ENCODE data around the gene STX4.

Gene STX4

GRCh38 chr16:31008149-31008548 is 25.2 kb upstream of the STX4 start:
- H3K9ac ChIP-seq (ENCODE audit: low read depth, low read length, poor library complexity, severe bottlenecking): no peak overlapping the region
- H3K4me1 ChIP-seq (ENCODE audit: insufficient read depth, low read length, poor library complexity, severe bottlenecking): peaks cover 5% of the 10 kb centered on the region

GRCh38 chr16:31008551-31008950 is 24.8 kb upstream of the STX4 start:
- H3K9me3 ChIP-seq (ENCODE audit: insufficient read depth, low read depth, low read length): no peaks in the 10 kb centered on the region
- no peak overlapping the region for H3K9ac ChIP-seq (ENCODE audit: low read depth, low read length, poor library complexity, severe bottlenecking)
- H3K9me2 ChIP-seq (replicated peaks; ENCODE audit: low read depth, low read length): no peaks in the 10 kb centered on the region
- no peaks in the 10 kb centered on the region for H3K79me2 ChIP-seq (ENCODE audit: insufficient read depth, low read length)
- peaks cover 5% of the 10 kb centered on the region for H3K4me1 ChIP-seq (ENCODE audit: insufficient read depth, low read length, poor library complexity, severe bottlenecking)
- TF ChIP-seq CTCF (conservative IDR thresholded peaks at IDR 0.05; ENCODE audit: low read length): no peak
- no peak for TF ChIP-seq EZH2phosphoT487 (IDR thresholded peaks at IDR 0.05; ENCODE audit: borderline replicate concordance)
- H4K20me1 ChIP-seq (ENCODE audit: insufficient read depth, low read length, poor library complexity, severe bottlenecking): no peaks in the 10 kb centered on the region
- no peaks in the 10 kb centered on the region for H3F3A ChIP-seq (ENCODE audit: low read depth)
- no peak overlapping the region for H3K4me3 ChIP-seq (ENCODE audit: low read length, poor library complexity, severe bottlenecking)
- no peak overlapping the region for H2AFZ ChIP-seq (ENCODE audit: low read length)
- no peaks in the 10 kb centered on the region for H3K27me3 ChIP-seq (ENCODE audit: insufficient read depth, low read length, poor library complexity, severe bottlenecking)
- H3K4me2 ChIP-seq (ENCODE audit: low read depth, low read length, poor library complexity, severe bottlenecking): no peak overlapping the region
- H3K36me3 ChIP-seq (ENCODE audit: insufficient read depth, low read length): no peaks in the 10 kb centered on the region

More at GRCh38 chr16:31008149-31008548, 25.2 kb upstream of the STX4 start:
- H3K4me3 ChIP-seq (ENCODE audit: low read length, poor library complexity, severe bottlenecking): no peak overlapping the region
- no peaks in the 10 kb centered on the region for H3K79me2 ChIP-seq (ENCODE audit: insufficient read depth, low read length)
- H2AFZ ChIP-seq (ENCODE audit: low read length): no peak overlapping the region
- no peaks in the 10 kb centered on the region for H3K9me2 ChIP-seq (replicated peaks; ENCODE audit: low read depth, low read length)
- no peaks in the 10 kb centered on the region for H3K9me3 ChIP-seq (ENCODE audit: insufficient read depth, low read depth, low read length)
- H3K4me2 ChIP-seq (ENCODE audit: low read depth, low read length, poor library complexity, severe bottlenecking): no peak overlapping the region
- H3K36me3 ChIP-seq (ENCODE audit: insufficient read depth, low read length): no peaks in the 10 kb centered on the region
- TF ChIP-seq EZH2phosphoT487 (IDR thresholded peaks at IDR 0.05; ENCODE audit: borderline replicate concordance): no peak
- TF ChIP-seq CTCF (conservative IDR thresholded peaks at IDR 0.05; ENCODE audit: low read length): no peak
- H3K27me3 ChIP-seq (ENCODE audit: insufficient read depth, low read length, poor library complexity, severe bottlenecking): no peaks in the 10 kb centered on the region
- H3F3A ChIP-seq (ENCODE audit: low read depth): no peaks in the 10 kb centered on the region
- no peaks in the 10 kb centered on the region for H4K20me1 ChIP-seq (ENCODE audit: insufficient read depth, low read length, poor library complexity, severe bottlenecking)

GRCh38 chr16:31009120-31009519 is 24.2 kb upstream of the STX4 start:
- Histone ChIP-seq H3K36me3 (ENCODE audit: insufficient read depth, low read length) (no peaks in the 10 kb centered on the region), H3K4me1 (ENCODE audit: insufficient read depth, low read length, poor library complexity, severe bottlenecking) (peaks cover 5% of the 10 kb centered on the region), H3K9ac (ENCODE audit: low read depth, low read length, poor library complexity, severe bottlenecking) (no peak overlapping the region), H2AFZ (ENCODE audit: low read length) (no peak overlapping the region), H3F3A (ENCODE audit: low read depth) (no peaks in the 10 kb centered on the region), H3K9me2 (replicated peaks; ENCODE audit: low read depth, low read length) (no peaks in the 10 kb centered on the region), H3K9me3 (ENCODE audit: insufficient read depth, low read depth, low read length) (no peaks in the 10 kb centered on the region), H4K20me1 (ENCODE audit: insufficient read depth, low read length, poor library complexity, severe bottlenecking) (no peaks in the 10 kb centered on the region), H3K4me3 (ENCODE audit: low read length, poor library complexity, severe bottlenecking) (no peak overlapping the region), H3K79me2 (ENCODE audit: insufficient read depth, low read length) (no peaks in the 10 kb centered on the region), H3K4me2 (ENCODE audit: low read depth, low read length, poor library complexity, severe bottlenecking) (no peak overlapping the region), H3K27me3 (ENCODE audit: insufficient read depth, low read length, poor library complexity, severe bottlenecking) (no peaks in the 10 kb centered on the region)
- TF ChIP-seq CTCF (conservative IDR thresholded peaks at IDR 0.05; ENCODE audit: low read length) (no peak), EZH2phosphoT487 (IDR thresholded peaks at IDR 0.05; ENCODE audit: borderline replicate concordance) (no peak)
